Measurements from ENCODE around the gene ARHGEF39.

Gene ARHGEF39

GRCh38 chr9:35673132-35674024 lies 8.4 kb upstream of the ARHGEF39 start, which contains the start of gene CA9:
Gene CA9, plus strand, starts transcription at chr9:35673928. Its CDS starts 32 bp downstream, at chr9:35673960.
- no peak for DNase-seq

DNA sequence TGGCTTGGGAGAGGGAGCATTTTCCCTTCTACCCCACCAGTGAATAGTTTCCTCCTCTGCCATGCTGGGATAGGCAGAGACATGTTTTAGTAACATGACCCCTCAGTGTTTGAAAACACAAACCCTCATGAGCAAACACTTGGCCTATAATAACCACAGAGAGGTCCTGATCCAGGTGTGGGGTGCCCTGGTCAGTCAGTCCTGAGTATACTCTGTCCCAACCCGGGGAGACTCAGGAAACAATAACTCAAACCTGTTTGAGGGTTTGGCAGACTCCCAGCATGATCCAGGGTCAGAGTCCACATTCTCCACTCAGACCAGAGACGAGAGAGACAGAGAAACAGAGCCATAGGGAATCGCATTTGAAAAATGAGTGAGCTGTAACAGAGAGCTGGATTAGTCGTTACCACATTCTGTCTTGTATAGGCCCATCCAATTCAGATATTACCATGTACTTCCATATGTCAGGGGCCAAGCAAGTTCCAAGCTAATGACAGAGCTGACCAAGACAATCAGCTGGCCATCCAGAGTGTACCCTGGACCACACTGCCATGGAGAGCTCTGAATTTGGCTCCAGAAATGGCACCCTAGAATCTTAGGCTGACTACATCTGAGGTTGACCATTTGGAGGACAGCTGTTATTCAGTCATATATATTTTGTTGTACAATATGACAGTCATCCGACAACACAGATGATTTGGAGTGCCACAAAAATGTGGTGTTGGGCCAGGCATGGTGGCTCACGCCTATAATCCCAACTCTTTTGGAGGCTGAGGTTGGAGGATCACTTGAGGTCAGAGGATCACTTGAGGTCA lies 4.5 kb upstream of the ARHGEF39 start:
- DNase-seq = no peak

GRCh38 chr9:35667939-35668338 lies 2.9 kb upstream of the ARHGEF39 start:
- no peak for DNase-seq

- no peak for DNase-seq
These were observed 1.6 kb upstream of the ARHGEF39 start for GRCh38 chr9:35666549-35666948.

DNA sequence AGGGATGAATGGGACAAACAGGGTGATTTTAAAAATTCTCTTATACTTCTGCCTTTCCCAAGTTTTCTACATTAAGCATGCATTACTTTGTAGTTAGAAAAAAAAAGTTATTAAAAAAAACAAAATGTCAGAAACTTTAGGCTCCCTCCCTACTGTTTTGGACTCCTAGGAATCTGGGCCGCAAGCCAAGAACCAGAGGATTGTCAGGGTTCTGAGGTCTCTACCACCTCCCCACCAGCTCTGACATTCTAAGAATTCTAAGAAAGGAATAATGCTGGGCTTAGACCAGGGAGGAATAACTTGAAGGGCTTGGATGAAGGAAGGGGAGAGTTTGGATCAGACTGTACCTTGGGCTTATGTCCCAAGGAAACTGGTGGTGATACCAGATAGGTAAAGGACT lies 1.1 kb upstream of the ARHGEF39 start:
- DNase-seq = no peak

DNA sequence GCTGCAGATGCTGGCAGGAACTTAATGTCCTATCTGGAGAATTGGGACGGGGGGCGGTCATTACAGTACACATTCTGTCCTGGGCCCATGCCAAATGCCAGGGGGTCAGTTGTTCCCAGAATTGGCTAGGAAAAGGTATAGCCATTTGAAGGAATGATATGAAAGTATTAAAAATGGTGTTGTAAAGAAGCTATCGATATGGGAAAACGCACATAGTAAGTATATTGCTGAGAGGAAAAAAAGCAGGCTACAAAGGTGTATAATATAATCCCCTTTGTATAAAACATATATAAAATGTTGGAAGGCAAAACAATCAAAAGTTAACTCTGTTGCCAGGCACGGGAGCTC lies 450 bp upstream of the ARHGEF39 start:
- no peak for DNase-seq

- DNase-seq = no peak
These were observed 2.6 kb downstream of the ARHGEF39 start for GRCh38 chr9:35662437-35662836.

GRCh38 chr9:35661756-35662350 lies 3.1 kb downstream of the ARHGEF39 start:
- no peak for DNase-seq

GRCh38 chr9:35660966-35661415 lies 4.0 kb downstream of the ARHGEF39 start:
- DNase-seq = no peak

DNA sequence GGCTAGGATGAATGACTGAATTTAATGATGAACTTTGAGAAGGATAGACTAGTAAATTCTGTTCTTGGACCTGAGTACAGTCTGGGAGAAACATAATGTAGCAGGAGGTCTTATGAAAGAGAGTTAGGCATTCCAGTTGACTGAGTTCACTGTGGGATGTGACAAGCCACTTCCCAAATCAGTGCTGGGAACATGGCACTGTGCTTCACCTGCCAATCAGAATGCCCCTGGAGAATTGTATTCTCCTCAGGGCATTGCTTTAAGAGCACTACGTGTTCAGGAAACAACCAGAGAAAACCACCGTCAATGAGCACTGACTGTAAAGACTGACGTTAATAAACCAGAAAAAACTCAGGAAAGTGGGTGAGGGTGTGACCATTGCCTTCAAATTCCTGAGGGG lies 5.7 kb downstream of the ARHGEF39 start:
- no peak for DNase-seq

DNA sequence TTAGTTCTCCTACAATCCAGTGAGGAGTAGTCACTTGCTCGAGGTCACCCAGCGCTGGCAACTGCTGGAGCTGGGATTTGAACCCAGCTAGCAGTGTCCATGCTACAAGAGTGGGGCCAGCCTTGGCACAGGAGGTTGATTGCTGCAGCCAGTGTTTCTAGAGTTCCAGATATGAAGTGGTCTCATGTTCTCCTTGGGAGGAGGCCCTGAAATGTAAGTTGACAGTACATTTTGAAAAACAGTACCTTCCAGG lies 6.1 kb downstream of the ARHGEF39 start:
- DNase-seq = no peak

GRCh38 chr9:35658137-35658967 lies 6.6 kb downstream of the ARHGEF39 start, which contains the start of gene CCDC107:
Gene CCDC107, plus strand, starts transcription at chr9:35658292. Its CDS starts 88 bp downstream, at chr9:35658380.
- peak; percentile 67 for DNase-seq

GRCh38 chr9:35657546-35658136 lies 7.4 kb downstream of the ARHGEF39 start, which contains the start of gene RMRP:
Gene RMRP, minus strand, starts transcription at chr9:35658019.
- peak; percentile 91 for DNase-seq

- DNase-seq = no peak
These were observed 8.0 kb downstream of the ARHGEF39 start for GRCh38 chr9:35656831-35657545.

GRCh38 chr9:35656348-35656747 lies 8.6 kb downstream of the ARHGEF39 start:
- DNase-seq = no peak

DNA sequence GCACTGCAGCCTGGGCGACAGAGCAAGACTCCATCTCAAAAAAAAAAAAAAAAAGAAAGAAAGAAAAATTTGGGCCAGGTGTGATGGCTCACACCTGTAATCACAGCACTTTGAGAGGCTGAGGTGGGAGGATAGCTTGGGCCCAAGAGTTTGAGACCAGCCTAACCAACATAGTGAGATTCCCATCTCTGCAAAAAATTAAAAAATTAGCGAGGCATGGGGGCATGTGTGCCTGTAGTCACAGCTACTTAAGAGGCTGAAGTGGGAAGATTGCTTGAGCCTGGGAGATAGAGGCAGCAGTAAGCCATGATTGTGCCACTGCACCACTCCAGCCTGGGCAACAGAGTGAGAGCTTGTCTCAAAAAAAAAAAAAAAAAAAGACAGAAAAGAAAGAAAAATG lies 11.4 kb downstream of the ARHGEF39 start:
- no peak for DNase-seq

DNA sequence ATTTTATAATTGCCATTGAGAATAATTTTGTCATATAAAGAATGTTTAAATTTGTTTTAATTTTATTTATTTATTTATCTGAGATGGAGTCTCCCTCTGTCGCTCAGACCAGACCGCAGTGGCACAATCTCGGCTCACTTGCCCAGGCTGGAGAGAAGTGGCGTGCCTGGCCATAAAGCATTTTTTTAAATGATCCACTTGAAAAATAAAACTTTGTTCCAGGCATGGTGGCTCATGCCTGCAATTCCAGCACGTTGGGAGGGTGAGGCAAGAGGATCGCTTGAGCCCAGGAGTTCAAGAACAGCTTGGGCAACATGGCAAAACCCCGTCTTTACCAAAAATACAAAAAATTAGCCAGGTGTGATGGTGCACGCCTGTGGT lies 12.2 kb downstream of the ARHGEF39 start:
- DNase-seq = no peak

DNA sequence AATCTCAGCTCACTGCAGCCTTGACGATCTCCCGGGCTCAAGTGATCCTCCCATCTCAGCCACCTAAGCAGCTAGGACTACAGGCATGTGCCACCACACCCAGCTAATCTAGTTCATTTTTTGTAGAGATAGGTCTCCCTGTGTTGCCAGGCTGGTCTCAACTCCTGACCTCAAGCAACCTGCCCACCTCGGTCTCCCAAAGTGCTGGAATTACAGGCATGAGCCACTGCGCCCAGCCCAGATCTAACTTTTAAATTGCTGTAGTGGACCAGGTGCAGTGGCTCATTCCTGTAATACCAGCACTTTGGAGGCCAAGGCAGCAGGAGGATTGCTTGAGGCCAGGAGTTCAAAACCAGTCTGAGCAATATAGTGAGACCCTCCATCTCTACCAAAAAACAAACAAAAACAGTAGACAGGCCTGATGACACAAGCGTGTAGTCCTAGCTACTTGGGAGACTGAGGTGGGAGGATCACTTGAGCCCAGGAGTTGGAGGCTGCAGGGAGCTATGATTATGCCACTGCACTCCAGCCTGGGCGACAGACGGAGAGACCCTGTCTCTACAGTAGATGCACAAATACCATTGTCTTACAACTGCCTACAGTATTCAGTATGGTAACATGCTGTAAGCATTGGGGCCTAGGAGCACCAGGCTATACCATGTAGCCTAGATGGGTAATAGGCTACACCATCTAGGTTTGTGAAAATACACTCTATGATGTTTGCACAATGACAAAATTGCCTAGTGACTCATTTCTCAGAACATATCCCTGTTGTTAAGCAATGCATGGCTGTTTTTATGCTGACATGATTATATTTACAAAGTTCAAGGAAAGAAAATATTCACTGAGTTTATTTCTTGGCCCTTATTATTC lies 12.8 kb downstream of the ARHGEF39 start:
- no peak for DNase-seq

DNA sequence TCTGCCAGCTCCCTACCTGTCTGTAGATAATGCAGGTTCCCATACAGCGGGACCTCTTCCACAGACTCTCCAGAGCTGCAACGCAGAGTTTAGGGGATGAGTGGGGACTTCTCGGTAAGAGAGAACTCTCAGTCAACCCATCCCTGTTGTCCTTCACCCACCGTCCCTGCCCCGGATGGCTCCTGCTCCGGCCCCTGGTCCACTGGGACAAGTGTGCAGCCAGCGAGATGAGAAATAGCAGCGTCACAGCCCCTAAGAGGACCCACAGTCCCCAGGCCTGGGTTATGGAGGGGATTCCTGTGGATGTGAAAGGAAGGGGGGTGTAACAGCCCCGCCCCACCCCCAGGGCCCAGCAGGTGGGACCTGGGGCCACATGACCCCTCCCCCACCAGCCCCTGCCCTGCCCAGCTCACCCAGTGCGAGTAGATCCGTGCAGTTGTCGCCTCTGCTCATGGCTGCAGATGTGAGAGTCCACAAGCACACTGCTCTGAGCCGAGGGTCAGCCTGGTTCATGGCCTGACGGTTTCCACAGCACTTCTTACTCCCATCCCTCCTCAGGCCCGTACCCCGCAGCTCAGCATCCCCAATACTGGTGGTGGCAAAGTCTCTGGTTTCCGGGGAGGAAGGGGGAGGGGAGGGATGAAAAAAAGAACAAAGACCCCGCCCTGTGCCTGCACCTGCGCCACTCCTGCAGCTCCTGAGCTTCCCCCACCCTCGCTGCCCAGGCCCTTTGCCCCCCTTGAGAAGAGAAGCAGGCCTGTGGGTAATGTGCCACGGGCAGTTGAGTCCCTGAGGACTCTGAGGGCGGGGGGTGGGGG lies 14.4 kb downstream of the ARHGEF39 start, which contains the start of gene SIT1:
Gene SIT1, minus strand, starts transcription at position 591 of the 818 bp plus-strand sequence. Its CDS starts 78 bp downstream, at position 513.
- no peak for DNase-seq

Measured in NCI-H2107 (cell line).